Stimulated activated CD8-positive, alpha-beta memory T cell treated with anti-CD3 and anti-CD28 coated beads, Interleukin-4, amount 100 ng/mL, for 4 hours (primary cell): Measurements from ENCODE around the gene KLF1.
"Not testable (repeated sequence)": the region's sequence is repeated elsewhere in the genome, so short reads cannot be mapped to it uniquely, and the experiment has no call there.

Experiments used
- DNase-seq, 2 donors: peaks; one replicate each; pipeline ENCODE4 v3.0.0-alpha.2; 2020; ENCODE audit warnings: low read depth in 2 of 2, low spot score in 1 of 2

KLF1 gene

DNA sequence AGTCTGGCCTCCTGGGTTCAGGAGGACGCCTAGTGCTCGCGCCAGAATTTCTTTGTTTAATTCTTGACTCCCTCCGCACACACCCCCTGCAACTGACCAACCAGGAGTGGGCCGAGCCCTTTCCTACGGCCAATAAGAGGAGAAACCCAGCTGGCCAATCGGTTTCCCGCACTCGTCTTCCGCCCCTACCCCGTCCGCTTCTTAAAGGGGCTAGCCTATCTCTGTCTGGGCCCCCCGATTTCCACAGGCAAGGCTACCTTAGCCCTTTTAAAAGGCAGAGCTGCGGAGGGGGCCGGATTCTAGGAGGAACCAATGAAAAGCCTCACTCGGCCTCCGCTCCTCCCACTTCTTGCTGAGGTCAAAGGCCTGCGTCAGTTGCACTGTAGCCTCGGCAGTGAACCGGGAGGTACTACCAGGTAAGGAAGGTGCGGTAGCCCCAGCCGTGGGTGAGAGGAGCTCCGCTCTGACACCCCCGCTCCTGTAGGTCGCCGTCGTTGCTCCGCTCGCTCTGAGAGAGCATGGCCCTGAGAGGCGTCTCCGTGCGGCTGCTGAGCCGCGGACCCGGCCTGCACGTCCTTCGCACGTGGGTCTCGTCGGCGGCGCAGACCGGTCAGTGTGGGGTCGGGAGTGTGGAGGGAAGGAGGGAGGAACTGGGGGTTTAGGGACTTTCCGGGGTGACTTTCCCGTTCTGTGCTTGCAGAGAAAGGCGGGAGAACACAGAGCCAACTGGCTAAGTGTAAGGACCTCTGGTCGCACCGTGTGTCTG is 4.0 kb upstream of the KLF1 start, which contains the start of gene GCDH:
GCDH (plus strand) TSS at position 374 of the 766 bp plus-strand sequence; CDS start at position 519, 145 bp downstream.
- peak; percentile 88 to 93 for DNase-seq

DNA sequence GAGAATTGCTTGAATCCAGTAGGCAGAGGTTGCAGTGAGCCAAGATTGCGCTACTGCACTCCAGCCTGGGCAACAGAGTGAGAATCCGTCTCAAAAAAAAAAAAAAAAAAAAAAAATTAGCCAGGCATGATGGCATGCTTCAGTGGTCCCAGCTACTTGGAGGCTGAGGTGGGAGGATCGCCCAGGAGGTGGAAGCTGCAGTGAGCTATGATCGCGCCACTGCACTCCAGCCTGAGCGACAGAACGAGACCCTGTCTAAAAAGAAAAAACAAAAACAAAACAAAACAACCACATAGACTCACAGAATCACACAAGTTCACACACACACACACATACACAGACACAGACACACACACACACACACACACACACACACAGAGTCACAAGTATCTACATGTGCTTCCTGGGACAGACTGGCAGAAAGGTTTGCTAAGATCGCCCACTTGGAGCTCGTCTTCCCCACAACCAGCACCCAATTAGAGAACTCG is 3.3 kb upstream of the KLF1 start:
- DNase-seq = not testable (repeated sequence)

DNA sequence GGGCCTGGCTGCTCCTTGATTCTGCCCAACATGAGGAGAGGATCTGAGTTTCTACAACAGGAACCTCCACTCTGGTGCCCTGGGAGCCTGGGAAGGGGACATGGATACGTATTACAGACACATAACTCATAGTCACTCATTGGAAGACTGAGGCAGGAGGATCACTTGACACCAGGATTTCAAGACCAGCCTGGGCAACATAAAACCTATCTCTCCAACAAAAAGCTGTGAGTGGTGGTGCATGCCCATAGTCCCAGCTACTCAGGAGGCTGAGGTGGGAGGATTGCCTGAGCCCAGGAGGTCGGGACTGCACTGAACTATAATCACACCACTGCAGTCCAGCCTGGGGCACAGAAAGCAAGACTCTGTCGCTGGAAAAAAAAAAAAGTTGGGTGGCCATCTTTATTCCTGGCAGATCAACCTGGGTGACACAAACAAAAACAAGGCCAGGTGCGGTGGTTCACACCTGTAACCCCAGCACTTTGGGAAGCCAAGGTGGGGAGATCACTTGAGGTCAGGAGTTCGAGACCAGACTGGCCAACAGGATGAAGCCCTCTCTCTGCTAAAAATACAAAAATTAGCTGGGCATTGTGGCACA is 1.1 kb upstream of the KLF1 start:
- DNase-seq = no peak

DNA sequence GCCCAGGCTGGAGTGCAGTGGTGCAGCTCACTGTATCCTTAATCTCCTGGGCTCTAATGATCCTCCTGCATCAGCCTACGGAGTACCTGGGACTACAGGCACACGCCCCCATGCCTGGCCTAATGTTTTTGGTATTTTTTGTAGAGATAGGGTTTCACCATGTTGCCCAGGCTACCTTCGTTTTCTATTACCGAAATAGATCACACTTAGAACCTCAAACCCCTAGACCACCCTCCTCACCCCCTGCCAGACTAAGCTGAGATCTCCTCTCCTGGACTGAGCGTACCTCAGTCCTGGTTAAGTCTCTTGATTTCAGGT is 391 bp downstream of the KLF1 start:
- DNase-seq = no peak

DNA sequence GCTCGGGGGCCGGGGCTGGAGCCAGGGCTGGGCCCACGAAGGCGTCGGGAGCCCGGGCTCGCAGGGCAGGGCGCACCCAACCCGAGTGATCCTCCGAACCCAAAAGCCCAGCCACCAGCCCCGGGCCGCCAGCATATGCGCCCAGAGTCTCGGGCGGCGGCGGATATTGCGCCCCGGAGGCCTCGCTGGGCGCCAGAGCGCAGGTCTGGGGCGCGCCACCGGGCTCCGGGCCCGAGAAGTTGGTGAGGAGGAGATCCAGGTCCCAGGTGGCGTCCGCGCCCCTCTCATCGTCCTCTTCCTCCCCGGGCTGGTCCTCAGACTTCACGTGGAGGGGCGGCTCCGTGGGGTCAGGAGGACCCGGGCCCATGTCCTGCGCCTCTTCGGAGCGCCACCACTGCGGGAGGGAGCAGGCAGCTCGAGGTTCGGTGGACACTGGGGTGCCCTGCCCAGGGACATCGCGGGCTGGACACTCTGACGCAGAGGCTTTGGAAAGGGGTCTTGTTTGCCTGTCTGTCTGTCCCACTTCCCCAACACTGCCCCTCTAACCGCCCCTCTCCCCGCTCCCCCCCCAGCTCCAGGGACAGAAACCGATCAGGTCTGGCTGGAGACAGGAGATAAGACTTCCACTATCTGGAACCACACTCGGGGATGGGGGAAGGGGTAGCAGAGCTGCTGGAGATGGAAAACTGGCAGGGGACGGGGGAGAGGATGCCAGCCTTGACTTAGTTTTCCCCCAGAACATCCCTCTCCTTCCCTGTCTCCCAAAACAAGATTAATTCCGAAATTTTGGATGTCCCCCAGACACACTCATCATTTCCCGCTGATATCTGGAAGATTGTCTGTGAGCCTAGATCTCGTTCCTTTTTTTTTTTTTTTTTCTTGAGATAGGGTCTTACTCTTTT is 1.0 kb downstream of the KLF1 start:
- no peak for DNase-seq

DNA sequence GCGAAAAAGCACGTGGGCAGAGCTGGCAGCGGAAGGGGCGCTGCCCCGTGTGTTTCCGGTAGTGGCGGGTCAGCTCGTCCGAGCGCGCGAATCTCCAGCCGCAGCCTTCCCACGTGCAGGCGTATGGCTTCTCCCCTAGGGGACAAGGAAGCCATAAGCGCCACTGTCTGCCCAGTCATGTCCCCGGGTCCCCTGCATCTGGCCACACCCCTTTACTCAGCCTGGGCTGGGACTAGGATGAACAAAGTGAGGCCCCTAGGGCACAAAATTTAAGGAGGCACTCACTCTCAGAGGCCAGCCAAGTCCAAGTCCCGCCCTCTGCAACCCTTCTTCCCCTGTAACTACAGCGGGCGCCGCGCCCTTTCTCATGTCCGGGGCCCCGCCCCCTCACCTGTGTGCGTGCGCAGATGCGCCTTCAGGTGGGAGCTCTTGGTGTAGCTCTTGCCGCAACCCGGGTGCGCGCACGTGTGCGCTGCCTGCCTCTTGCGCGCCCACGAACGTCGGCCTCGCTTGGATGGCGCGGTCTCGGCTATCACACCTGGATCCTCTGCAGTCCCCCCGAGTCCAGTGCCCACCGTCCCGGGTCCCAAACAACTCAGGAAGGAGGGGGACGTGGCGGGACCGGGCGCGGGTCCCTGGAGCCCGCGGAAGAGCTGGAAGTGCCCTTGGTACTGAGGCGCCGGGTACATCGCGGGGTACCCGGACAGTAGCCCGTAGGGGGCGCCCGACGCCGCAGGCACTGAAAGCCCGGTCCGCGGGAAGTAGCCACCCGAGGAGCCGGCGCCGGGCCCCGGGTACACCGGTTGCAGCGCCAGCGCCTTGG is 1.9 kb downstream of the KLF1 start:
- peak; percentile 64 to 76 for DNase-seq

DNA sequence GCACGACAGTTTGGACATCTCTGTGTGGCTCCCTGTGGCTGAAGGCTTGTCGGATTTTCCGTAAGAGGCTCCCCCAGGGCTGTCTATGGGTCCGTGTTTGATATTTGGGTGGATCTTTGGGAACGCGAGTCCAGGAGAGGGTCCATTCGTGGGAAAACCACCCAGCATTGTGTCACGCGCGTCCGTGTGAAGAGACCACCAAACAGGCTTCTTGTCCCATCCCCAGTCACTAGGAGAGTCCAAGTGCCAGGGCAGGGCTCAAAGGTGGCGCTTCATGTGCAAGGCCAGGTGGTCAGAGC is 2.4 kb downstream of the KLF1 start:
- DNase-seq = no peak

DNA sequence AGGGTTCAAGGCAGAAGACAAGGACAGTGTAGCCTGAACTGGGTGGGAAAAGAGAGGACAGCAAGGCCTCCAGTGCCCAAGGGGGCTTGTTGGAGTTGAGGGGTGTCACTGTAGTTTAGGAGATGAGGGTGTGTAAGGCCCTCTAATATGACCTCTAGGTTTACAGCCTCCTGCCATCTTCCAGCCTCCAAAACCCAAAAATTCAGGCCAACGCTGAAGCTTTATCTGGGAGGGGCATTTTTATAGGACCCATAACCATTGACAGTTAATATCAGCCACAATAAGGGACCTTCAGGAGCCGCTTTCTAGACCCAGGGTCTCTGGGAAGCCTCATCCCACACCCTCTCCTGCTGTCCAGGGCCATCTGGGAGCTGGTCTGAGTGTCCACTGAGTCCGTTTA is 2.8 kb downstream of the KLF1 start:
- no peak for DNase-seq

DNA sequence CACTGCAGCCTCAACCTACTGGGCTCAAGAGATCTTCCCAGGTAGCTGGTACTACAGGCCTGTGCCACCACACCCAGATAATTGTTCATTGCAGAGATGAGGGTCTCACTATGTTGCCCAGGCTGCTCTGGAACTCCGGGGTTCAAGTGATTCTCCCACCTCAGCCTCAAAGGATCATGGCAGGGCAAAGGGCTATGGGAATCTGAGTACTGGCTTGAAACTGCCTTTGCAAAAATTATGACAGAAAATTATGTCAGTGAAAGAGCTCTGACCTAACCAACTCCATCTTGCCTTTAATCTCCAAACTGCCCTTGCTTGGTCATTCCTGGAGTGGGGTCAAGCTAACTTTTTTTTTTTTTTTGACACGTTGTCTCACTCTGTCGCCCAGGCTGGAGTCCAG is 4.4 kb downstream of the KLF1 start:
- no peak for DNase-seq

DNA sequence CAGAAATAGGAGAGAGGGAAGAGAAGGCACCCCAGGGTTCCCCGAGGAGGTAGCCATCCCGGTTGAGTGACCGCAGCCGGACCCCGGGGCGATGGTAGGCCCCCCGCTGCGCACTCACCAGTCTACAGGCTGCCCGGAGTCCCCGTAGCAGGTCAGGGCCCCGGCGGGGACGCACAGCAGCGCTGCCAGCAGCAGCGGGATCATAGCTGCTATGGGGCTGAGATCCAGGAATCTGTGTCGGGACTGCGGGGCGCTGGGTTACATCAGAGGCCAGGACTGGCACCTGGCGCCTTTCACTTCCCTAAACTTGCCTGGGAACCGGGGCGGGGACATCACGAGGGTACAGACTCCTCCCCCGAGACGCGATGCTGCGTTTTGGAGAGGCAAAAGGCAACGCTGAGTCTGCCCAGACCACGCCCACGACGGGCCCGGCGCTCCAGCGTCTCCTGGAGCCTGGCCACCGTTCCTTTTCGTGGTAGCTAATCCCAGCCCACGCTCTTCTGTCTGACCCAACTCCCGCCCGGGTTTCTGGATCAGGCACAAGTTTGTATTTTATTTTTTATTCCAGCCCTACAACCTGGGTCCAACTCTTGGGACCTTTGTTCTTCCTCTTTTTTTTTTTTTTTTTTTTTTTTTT is 5.7 kb downstream of the KLF1 start, which contains the start of gene DNASE2:
DNASE2 (minus strand) TSS at position 278 of the 637 bp plus-strand sequence; CDS start at position 204, 74 bp downstream.
- DNase-seq = peak; percentile 72 to 77

DNA sequence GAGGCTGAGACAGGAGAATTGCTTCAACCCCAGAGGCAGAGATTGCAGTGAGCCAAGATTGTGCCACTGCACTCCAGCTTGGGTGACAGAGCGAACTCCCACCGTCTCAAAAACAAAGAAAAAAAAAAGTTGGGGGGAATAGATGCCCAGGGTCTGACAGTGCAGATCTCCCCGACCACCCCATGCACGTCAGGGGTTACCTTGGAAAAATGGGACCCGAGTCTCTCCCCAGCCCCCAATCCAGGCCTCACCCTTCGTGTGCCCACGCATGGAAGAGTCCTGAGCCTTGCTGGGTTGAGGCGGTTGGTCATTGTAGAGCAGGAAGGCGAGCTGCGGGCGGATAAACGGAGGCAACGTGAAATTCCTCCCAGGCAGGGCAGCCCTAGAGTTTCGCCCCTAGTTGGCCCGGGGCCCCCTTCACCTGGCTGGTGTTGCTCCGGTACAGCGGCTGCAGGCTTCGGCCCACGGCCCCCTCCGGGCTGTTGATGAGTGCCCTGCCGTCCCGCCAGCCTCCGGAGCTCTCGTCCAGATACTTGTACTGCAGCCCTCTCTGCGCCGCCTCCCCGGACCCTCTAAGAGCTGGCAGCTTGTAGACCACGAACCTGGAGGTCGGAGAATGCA is 6.3 kb downstream of the KLF1 start:
- DNase-seq = no peak

DNA sequence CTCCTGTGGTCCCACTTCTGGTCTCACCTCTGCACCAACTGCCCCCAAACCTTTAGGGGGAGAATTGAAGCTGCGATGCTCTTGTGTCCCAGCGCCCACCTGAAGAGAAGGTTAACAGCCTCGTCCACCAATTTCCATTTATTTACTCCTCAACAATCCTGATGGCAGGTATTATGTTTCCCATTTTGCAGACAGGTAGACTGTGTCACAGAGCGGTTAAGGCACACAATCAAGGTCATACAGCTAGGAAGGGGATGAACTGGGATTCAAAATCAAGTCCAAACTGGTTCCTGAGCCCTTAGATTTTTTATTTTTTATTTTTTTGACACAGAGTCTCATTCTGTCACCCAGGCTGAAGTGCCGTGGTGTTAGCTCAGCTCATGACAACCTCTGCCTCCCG is 11.9 kb downstream of the KLF1 start:
- no peak for DNase-seq

DNA sequence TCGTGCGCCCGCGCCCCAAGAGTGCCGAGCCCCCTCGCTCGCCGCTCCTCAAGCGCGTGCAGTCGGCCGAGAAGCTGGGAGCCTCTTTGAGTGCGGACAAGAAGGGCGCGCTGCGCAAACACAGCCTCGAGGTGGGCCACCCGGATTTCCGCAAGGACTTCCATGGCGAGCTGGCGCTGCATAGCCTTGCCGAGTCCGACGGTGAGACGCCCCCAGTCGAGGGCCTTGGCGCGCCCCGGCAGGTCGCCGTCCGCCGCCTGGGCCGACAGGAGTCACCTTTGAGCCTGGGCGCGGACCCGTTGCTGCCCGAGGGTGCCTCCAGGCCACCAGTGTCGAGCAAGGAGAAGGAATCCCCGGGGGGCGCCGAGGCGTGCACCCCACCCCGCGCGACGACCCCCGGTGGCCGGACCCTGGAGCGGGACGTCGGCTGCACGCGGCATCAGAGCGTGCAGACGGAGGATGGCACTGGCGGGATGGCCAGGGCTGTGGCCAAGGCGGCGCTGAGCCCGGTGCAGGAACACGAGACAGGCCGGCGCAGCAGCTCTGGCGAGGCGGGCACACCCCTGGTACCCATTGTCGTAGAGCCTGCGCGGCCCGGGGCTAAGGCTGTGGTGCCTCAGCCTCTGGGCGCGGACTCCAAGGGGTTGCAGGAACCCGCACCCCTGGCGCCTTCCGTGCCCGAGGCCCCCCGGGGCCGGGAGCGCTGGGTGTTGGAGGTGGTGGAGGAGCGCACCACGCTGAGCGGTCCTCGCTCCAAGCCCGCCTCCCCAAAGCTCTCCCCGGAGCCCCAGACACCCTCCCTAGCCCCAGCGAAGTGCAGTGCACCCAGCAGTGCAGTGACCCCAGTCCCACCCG is 12.9 kb downstream of the KLF1 start:
- no peak for DNase-seq

DNA sequence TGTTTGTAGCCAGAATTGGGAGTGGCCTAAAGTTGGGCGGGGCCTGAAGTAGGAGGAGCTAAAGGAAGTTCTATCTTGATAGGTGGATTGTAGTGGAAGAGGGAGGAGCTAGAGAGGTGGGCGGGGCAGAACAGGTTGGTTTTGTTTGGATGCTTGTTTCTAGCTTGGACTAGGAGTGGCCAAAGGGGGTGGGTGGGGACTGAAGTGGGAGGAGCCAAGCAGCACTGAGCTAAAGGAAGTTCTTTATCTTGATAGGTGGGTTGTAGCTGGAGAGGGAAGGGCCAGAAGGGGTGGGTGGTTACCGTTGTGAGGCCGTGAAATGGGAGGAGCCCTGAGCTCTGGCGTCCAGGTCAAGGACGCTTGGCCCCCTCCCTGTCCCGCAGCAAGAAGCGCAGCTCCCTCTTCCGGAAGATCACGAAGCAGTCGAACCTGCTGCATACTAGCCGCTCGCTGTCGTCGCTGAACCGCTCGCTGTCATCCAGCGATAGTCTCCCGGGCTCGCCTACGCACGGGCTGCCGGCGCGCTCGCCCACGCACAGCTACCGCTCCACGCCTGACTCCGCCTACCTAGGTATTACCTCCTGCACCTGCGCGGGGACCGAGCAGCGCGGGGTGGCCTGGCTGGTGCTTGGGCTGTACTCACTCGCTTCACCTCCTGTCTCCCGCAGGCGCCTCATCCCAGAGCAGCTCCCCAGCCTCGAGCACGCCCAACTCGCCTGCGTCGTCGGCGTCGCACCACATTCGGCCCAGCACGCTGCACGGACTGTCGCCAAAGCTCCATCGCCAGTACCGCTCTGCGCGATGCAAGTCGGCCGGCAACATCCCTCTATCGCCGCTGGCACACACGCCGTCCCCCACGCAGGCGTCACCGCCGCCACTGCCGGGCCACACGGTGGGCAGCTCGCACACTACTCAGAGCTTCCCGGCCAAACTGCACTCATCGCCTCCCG is 13.8 kb downstream of the KLF1 start:
- DNase-seq = peak in 1 of 2 donors; percentile 40

DNA sequence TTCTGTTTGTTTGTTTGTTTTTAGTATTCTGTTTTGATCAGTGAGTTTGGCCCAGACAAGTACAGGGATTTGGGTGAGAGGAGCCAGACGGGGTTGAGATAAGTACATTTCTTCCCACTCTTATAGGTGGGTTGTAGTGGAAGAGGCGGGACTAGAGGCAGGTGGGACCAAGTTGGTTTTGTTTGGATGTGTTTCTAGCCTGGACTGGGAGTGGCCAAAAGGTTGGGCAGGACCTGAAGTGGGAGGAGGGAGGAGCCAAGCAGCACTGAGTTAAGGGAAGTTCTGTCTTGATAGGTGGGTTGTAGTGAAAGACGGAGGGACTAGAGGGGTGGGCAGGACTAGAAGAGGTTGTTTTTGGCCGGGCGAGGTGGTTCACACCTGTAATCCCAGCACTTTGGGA is 14.7 kb downstream of the KLF1 start:
- DNase-seq = no peak

DNA sequence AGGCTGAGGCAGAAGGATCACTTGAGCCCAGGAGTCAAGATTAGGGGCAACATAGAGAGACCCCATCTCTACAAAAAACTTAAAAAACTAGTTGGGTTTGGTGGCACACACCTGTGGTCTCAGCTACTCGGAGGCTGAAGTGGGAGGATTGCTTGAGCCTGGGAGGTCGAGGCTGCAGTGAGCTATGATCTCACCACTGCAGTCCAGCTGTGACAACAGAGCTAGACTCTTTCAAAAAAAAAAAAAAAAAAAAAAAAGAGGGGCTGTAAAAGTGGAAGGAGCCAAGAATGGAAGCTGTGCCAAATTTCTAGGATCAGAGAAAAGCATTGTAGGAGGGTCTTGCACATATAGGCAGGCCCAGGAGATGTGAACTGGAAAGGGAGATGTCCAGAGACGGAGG is 15.3 kb downstream of the KLF1 start:
- DNase-seq = no peak

DNA sequence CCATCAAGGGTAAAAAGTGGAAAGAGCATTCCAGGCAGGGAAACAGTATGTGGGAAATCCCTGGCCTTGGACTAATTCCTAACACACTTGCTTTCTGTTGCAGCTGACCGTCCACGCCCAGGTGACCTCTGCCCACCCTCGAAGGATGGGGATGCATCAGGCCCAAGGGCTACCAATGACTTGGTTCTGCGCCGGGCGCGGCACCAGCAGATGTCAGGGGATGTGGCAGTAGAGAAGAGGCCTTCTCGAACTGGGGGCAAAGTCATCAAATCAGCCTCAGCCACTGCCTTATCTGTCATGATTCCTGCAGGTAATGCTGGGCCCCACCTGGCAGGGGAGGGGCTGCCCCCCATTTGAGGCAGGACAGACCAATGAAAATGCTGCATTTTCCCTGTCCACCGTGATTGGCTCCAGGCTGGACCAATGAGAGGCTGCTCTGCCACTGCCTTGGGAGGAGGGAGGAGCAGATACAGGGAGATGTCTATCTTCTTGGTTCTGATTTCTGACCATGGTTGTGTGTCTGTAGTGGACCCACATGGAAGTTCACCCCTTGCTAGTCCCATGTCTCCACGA is 18.4 kb downstream of the KLF1 start:
- DNase-seq = no peak
